ENCODE data around the gene FBXO24. TPM values are rescaled to one million over a fixed set of nuclear protein-coding genes. Genes with fewer than 3 reads are reported as not detected.

Gene FBXO24
- total and polyA plus RNA-seq, 9 of the 15 experiments (the other 6 are each of a cell fraction or from before 2014, with no cell fraction given) = 0.17 to 0.95 (median 0.50) TPM

- peak; percentile 66; the same call in 1 of the 2 replicates for TF ChIP-seq CREB3L1 (IDR thresholded peaks at IDR 0.05; ENCODE audit: borderline replicate concordance, low read depth)
- TF ChIP-seq ZNF512 (tag; IDR thresholded peaks at IDR 0.05) = no peak
- peak; percentile 71 for TF ChIP-seq VEZF1 (CRISPR knock-in tag; IDR thresholded peaks at IDR 0.05)
- TF ChIP-seq SETDB1 (IDR thresholded peaks at IDR 0.05; ENCODE audit: low read length) = no peak
- TF ChIP-seq SIN3B (IDR thresholded peaks at IDR 0.05; ENCODE audit: low read depth) = peak; percentile 80
- no peak for TF ChIP-seq HOXB6 (CRISPR knock-in tag; IDR thresholded peaks at IDR 0.05; ENCODE audit: borderline replicate concordance)
- TF ChIP-seq NFE2L1 (tag; IDR thresholded peaks at IDR 0.05; ENCODE audit: borderline replicate concordance, low read depth) = no peak
- TF ChIP-seq ZNF347 (CRISPR knock-in tag; IDR thresholded peaks at IDR 0.05; ENCODE audit: low read depth) = no peak
- TF ChIP-seq HDAC2 (IDR thresholded peaks at IDR 0.05) = peak; percentile 66
- TF ChIP-seq TCF3 (CRISPR knock-in tag; IDR thresholded peaks at IDR 0.05) = no peak
- TF ChIP-seq ZFX (CRISPR knock-in tag; IDR thresholded peaks at IDR 0.05) = peak; percentile 60
- 0 out of 2 replicates have a peak, but pooled peaks have one; percentile 26 for TF ChIP-seq BACH1 (tag; IDR thresholded peaks at IDR 0.05)
- TF ChIP-seq ZBTB7A (IDR thresholded peaks at IDR 0.05; ENCODE audit: borderline replicate concordance, control insufficient read depth, low read depth, low read length) = no peak
- no peak; the same call in 1 of the 2 replicates for TF ChIP-seq TAL1 (IDR thresholded peaks at IDR 0.05)
- TF ChIP-seq NBN (IDR thresholded peaks at IDR 0.05; ENCODE audit: low read depth) = peak; percentile 63
- peak; percentile 98 for TF ChIP-seq ATF7 (IDR thresholded peaks at IDR 0.05)
- TF ChIP-seq BRD4 (IDR thresholded peaks at IDR 0.05) = no peak
- TF ChIP-seq SUPT5H (IDR thresholded peaks at IDR 0.05) = peak; percentile 93
- TF ChIP-seq E2F4 (CRISPR knock-in tag; IDR thresholded peaks at IDR 0.05; ENCODE audit: low read depth) = no peak
- peak; percentile 20 to 94; a peak in 3 of 4 replicates for TF ChIP-seq SRF (CRISPR knock-in tag; IDR thresholded peaks at IDR 0.05)
- TF ChIP-seq E2F1 (CRISPR knock-in tag; IDR thresholded peaks at IDR 0.05) = peak; percentile 78; the same call in 1 of the 2 replicates
- TF ChIP-seq SAFB2 (IDR thresholded peaks at IDR 0.05; ENCODE audit: borderline replicate concordance, low read depth, low read length, severe bottlenecking) = no peak
These were observed 26.0 kb downstream of the FBXO24 start, which contains the start of gene MOSPD3 (continued) for GRCh38 chr7:100611983-100612729.
